NCI-H1105 (cell line): ENCODE results near the gene TFPI.
"Not testable (repeated sequence)": the region's sequence is repeated elsewhere in the genome, so short reads cannot be mapped to it uniquely, and the experiment has no call there.

Experiments
- DNase-seq: peaks from one replicate; lab custom pipeline; 2025; lab: John Stamatoyannopoulos, UW

Gene TFPI

DNA sequence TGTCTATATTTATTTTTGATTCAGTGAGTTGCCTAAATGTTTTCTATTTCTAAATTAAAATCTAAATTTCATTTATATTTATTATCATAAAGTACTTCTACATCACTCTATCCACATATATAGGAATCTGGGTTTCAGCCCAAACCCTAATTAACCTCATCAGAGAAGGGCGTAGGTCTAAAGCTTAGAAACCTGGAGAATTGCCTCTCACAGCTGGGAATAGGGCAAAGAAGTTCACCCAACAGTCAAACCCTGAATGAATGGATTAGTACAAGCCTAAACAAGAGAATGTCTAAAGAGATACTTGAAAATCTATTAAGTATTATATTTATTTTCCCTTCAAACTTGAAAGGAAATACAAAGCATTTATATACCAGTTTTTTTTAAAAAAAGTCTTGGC lies 26.2 kb downstream of the TFPI start:
- DNase-seq: peak; percentile 18

- DNase-seq: no peak
Observed at GRCh38 chr2:187527262-187527661, 27.0 kb downstream of the TFPI start.

- DNase-seq: peak; percentile 2
Observed at GRCh38 chr2:187526792-187527191, 27.4 kb downstream of the TFPI start.

- DNase-seq: no peak
Observed at GRCh38 chr2:187525163-187525900, 28.9 kb downstream of the TFPI start.

DNA sequence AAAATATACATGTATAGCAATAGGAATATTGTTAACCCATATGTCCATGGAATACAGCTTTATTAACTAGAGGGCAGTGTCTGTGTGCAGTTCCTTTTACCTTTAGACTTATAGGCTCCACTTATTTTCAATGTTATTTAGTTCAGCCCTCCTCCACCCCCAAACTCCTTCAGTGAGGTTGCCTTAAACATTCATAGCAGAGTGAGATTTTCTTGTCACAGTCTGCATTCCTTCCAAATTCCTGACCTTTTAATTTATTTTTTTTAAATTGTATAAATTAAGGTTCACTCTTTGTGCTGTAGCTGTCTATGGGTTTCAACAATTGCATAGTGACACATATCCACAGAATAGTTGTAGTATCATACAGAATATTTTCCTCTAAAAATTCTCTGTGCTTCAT lies 30.9 kb downstream of the TFPI start:
- no peak for DNase-seq

DNA sequence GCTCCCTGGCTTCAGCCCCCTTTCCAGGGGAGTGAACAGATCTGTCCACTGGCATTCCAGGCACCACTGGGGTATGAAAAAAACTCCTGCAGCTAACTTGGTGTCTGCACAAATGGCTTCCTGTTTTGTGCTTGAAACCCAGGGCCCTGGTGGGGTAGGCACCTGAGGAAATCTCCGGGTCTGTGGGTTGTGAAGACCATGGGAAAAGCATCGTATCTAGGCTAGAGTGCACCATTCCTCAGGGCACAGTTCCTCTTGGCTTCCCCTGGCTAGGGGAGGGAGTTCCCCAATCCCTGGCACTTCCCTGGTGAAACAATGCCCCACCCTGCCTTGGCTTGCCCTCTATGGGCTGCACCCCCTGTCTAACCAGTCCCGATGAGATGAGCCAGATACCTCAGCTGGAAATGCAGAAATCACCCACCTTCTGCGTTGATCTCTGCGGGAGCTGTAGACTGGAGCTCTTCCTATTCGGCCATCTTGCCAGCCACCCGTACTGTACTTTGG lies 34.1 kb downstream of the TFPI start:
- no peak for DNase-seq

DNA sequence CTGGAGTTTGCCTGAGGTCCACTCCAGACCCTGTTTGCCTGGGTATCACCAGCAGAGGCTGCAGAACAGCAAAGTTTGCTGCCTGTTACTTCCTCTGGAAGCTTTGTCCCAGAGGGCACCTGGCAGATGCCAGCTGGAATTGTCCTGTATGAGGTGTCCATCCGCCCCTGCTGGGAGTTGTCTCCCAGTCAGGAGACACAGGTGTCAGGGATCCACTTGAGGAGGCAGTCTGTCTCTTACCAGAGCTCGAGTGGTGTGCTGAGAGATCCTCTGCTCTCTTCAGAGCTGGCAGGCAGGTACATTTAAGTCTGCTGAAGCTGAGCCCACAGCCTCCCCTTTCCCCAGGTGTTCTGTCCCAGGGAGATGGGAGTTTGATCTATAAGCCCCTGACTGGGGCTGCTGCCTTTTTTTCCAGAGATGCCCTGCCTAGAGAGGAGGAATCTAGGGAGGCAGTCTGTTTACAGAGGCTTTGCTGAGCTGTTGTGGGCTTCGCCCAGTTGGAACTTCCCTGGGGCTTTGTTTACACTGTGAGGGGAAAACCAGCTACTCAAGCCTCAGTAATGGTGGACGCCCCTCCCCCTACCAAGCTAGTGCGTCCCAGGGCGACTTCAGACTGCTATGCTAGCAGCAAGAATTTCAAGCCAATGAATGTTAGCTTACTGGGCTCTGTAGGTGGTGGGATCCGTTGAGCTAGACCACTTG lies 34.7 kb downstream of the TFPI start:
- no peak for DNase-seq

DNA sequence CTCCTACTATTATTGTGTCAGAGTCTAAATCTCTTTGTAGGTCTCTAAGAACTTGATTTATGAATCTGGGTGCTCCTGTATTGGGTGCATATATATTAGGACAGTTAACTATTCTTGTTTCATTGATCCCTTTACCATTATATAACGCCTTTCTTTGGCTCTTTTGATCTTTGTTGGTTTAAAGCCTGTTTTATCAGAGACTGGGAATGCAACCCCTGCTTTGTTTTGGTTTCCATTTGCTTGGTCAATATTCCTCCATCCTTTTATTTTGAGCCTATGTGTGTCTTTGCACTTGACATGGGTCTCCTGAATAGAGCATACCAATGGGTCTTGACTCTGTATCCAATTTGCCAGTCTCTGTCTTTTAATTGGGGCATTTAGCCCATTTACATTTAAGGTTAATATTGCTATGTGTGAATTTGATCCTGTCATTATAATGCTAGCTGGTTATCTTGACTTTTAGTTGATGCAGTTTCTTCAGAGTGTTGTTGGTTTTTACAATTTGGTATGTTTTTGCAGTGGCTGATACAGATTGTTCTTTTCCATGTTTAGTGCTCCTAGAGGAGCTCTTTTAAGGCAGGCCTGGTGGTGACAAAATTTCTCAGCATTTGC lies 36.4 kb downstream of the TFPI start:
- DNase-seq: not testable (repeated sequence)

DNA sequence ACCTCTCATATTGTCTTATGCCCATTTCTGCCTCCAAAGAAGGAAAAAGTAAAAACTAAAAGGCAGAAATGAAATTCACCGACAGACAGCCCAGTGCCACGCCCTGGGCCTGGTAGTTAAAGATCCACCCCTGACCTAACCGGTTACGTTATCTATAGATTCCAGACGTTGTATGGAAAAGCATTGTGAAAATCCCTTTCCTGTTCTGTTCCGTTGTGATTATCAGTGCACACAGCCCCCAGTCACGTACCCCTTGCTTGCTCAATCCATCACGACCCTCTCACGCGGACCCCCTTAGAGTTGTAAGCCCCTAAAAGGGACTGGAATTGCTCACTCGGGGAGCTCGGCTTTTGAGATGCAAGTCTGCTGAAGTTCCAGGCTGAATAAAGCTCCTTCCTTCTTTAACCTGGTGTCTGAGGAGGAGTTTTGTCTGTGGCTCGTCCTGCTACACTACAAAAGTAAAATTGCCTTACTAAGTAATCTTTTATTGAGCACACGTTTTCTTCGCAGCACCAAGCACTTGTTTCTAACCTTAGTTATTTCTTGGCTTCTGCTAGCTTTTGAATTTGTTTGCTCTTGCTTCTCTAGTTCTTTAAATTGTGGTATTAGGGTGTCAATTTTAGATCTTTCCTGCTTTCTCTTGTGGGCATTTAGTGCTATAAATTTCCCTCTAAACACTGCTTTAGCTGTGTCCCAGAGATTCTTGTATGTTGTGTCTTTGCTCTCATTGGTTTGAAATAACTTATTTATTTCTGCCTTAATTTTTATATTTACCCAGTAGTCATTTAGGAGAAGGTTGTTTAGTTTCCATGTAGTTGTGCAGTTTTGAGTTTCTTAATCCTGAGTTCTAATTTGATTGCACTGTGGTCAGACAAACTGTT lies 37.4 kb downstream of the TFPI start:
- not testable (repeated sequence) for DNase-seq

GRCh38 chr2:187514930-187515329 lies 39.3 kb downstream of the TFPI start:
- no peak for DNase-seq

DNA sequence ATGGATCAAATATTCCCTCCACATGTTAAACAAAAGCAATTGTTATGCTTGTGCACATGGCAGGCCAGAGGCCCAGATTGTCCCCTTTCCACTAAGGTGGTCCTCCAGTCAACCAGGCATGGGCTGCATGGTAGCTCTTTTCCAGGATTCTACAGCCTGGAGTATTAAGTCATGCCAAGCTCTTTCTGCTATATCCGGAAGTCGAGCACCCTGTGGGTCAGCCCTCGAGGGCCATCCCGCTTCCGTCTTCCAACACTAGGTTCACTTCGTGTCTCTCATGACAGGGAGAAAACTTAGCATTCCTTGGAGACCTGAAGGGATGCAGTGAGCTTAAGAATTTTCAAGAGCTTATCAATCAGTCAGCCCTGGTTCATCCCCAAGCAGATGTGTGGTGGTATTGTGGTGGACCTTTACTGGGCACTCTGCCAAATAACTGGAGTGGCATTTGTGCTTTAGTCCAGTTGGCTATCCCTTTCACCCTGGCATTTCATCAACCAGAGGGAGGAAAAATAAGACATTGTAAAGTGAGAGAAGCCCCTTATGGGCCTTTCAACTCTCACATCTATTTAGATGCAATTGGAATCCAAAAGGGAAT lies 39.9 kb downstream of the TFPI start:
- DNase-seq: not testable (repeated sequence)

DNA sequence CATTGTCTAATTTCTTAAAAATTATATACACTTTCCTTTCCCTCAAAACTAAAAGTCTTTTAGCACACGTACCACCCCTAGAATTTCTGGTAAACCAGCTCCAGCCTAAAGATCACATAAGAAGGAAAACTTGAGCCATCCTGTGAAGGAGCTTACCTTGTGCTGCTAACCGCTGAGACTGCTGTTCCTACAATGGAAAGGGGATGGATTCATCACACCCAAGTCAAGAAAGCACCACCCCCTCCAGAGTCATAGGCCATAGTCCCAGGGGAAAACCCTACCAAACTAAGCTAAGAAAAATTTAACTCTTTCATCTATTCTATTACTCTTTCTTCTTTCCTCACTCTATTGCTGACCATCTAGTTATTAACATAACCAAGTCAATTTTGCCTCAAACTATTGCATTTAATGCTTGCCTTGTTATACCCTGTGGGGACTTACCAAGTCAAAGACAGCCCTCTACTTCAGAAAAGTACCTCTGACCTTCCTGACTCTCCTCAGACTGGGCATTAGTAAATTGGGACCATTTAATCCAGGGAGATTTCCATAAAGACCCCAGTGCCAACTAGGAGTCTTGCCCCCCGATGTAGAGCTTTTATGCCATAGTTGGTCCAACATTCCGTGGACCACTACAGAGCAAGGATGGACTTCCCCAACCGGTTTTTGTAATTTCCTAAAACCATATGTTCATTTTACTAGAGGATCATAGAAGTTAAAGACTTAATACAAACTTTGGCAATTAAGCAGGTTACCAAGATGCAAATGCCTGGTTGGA lies 40.6 kb downstream of the TFPI start:
- not testable (repeated sequence) for DNase-seq

DNA sequence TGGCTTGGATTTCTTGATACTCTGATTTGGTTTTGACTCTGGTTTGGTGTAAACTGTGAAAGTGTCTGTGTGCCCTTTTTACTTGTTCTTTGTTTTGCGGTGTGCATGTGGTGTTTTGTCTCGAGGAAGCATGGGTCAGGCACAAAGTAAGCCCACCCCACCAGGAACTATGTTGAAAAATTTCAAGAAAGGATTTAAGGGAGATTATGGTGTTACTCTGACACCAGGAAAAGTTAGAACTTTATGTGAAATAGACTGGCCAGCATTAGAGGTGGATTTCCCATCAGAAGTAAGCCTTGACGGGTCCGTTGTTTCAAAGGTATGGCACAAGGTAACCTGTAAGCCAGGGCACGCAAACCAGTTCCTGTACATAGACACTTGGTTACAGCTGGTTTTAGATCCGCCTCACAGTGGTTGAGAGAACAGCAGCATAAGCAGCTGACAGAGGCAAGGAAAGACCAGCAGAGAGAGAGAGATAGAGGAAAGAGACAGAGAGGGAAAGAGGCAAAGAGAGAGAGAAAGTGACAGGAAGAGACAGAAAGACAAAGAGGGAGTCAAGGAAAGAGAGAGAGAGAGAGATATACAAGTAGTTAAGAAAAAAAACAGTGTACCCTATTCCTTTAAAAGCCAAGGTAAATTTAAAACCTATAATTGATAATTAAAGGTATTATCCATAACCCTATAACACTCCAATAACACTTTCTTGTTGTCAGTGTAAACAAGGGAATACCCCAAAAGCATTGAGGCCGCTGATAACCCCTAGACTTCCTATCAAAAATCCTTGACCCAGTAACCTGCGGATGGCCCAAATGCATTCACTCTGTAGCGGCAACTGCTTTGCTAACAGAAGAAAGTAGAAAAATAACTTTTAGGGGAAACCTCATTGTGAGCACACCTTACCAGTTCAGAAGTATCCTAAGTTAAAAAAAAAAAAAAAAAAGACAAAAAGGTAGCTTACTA lies 42.6 kb downstream of the TFPI start:
- DNase-seq: no peak

GRCh38 chr2:187510419-187511355 lies 43.5 kb downstream of the TFPI start:
- not testable (repeated sequence) for DNase-seq

- no peak for DNase-seq
Observed at GRCh38 chr2:187509667-187510417, 44.4 kb downstream of the TFPI start.

DNA sequence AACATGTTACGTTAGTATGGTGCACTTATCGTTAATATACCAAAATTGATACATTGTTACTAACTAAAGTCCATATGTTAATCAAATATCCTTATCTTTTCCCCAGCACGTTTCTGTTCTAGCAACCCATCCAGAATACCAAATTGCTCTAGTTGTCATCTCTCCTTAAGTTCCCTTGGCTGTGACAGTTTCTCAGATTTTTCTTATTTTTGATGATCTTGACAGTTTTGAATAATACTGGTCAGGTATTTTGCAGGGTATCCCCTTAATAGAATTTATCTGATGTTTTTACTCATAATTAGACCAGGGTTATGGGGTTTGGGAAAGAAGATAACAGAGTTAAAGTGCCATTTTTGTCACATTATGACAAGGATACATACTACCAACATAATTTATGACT lies 47.8 kb downstream of the TFPI start:
- no peak for DNase-seq

DNA sequence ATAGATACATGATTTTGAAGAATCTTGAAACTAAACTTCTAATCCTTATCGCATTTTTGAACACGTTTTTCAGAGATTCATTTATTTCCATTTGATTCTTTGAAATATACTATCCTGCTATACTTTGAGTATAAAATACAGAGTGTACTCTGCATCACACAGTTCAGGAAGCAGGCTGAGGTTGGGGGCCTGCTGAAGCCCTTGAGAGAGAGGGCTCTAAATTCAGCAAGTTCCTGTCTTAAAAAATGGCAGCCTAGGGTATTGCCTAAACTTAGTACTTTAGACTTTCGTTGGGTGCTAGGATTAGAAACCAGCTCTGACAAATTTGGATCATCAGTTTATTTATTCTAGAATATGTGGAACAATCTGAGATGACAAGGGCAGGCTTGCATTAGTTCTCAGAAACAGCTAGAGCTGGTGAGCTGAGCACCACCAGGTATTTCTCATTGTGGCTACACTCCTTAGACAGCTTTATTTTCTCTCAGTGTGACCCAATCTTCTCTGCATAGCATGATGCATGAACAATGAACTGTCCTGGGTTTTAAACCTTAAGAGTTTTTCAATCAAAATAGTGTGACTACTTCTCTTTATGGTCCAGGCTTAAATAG lies 49.1 kb downstream of the TFPI start:
- no peak for DNase-seq
